Left ventricle myocardium inferior (tissue), 1 donor: ENCODE measurements around the gene PWWP2B. TPM values are rescaled to one million over a fixed set of nuclear protein-coding genes. Genes with fewer than 3 reads are reported as not detected.

ENCODE experiments used
- DNase-seq: peaks from one replicate; pipeline ENCODE4 v3.0.0-alpha.2; 2020
- H3K27ac ChIP-seq: fragments of 200-600 bp; replicated peaks from 2 replicates; pipeline ENCODE4 v1.8.0; 2021
- H3K27me3 ChIP-seq: fragments of 200-600 bp; 2 replicates; pipeline ENCODE4 v1.8.0; 2021; ENCODE audit warnings: low read depth
- H3K36me3 ChIP-seq: fragments of 200-600 bp; 2 replicates; pipeline ENCODE4 v1.8.0; 2021
- H3K4me1 ChIP-seq: fragments of 200-600 bp; 2 replicates; pipeline ENCODE4 v1.8.0; 2021
- H3K4me3 ChIP-seq: fragments of 200-600 bp; 2 replicates; pipeline ENCODE4 v1.8.0; 2021; ENCODE audit warnings: mild to moderate bottlenecking, moderate library complexity
- H3K9me3 ChIP-seq: fragments of 200-600 bp; replicated peaks from 2 replicates; pipeline ENCODE4 v1.8.0; 2021
- CTCF ChIP-seq: fragments of 200-600 bp; IDR thresholded peaks from 2 replicates; pipeline ENCODE4 v1.8.0; 2021; ENCODE audit warnings: antibody characterized with exemption, mild to moderate bottlenecking, borderline replicate concordance
- intact Hi-C: fragments of 100-400 bp; cut with micrococcal nuclease; formaldehyde crosslinking; loops from one replicate; pipeline ENCODE4 v1.11.0; 2022
- total RNA-seq: library from RNA; stranded (reverse); fragmentation: NEBNext Ultra II Directional; extraction: Animal tissue kit (Norgen Biotek cat#: 25700); gene quantifications from one replicate; pipeline ENCODE4 v1.2.1, GENCODE V29; 2021
- donor health status: DM: no; HTN: yes; CAD: no; lungs with severe emphysema.

PWWP2B gene
- total RNA-seq, 1 donor from 2014 or later, result 17.2 TPM

GRCh38 chr10:132383101-132383500, 13.9 kb upstream of the PWWP2B start:
- Histone ChIP-seq H3K4me1 (peaks cover 5% of the 10 kb centered on the region), H3K4me3 (no peak overlapping the region), H3K9me3 (peaks cover 5% of the 10 kb centered on the region), H3K36me3 (no peaks in the 10 kb centered on the region), H3K27ac (no peak overlapping the region), H3K27me3 (no peaks in the 10 kb centered on the region)
- DNase-seq, result no peak
- TF ChIP-seq CTCF, result no peak
- intact Hi-C loops, result no loop called here

- DNase-seq, result no peak
- H3K27ac ChIP-seq, result no peak overlapping the region
- intact Hi-C loops, result no loop called here
Observed at GRCh38 chr10:132383751-132384196, 13.2 kb upstream of the PWWP2B start.

GRCh38 chr10:132384618-132385388, 12.2 kb upstream of the PWWP2B start:
- Histone ChIP-seq H3K4me1 (peaks cover 12% of the 10 kb centered on the region), H3K36me3 (no peaks in the 10 kb centered on the region), H3K9me3 (peaks cover 5% of the 10 kb centered on the region), H3K27me3 (peaks cover 8% of the 10 kb centered on the region), H3K27ac (no peak overlapping the region), H3K4me3 (no peak overlapping the region)
- no peak for TF ChIP-seq CTCF
- intact Hi-C loops, result no loop called here
- DNase-seq, result no peak

More at GRCh38 chr10:132383751-132384196, 13.2 kb upstream of the PWWP2B start:
- TF ChIP-seq CTCF, result no peak
- peaks cover 5% of the 10 kb centered on the region for H3K9me3 ChIP-seq
- H3K27me3 ChIP-seq, result no peaks in the 10 kb centered on the region
- peaks cover 5% of the 10 kb centered on the region for H3K4me1 ChIP-seq
- no peaks in the 10 kb centered on the region for H3K36me3 ChIP-seq
- H3K4me3 ChIP-seq, result no peak overlapping the region

- Histone ChIP-seq H3K4me3 (no peak overlapping the region), H3K27ac (no peak overlapping the region), H3K27me3 (peaks cover 10% of the 10 kb centered on the region), H3K9me3 (peaks cover 5% of the 10 kb centered on the region), H3K4me1 (peaks cover 12% of the 10 kb centered on the region), H3K36me3 (no peaks in the 10 kb centered on the region)
- intact Hi-C loops, result no loop called here
- no peak for DNase-seq
- TF ChIP-seq CTCF, result no peak
Observed at GRCh38 chr10:132385389-132385667, 11.7 kb upstream of the PWWP2B start.

GRCh38 chr10:132385721-132386418, 11.1 kb upstream of the PWWP2B start:
- Histone ChIP-seq H3K9me3 (peaks cover 5% of the 10 kb centered on the region), H3K27me3 (peaks cover 10% of the 10 kb centered on the region), H3K4me3 (no peak overlapping the region), H3K27ac (no peak overlapping the region), H3K4me1 (peaks cover 12% of the 10 kb centered on the region), H3K36me3 (no peaks in the 10 kb centered on the region)
- TF ChIP-seq CTCF, result no peak
- intact Hi-C loops, result no loop called here
- no peak for DNase-seq
